OCI-M2 (cell line): Measurements from ENCODE around the gene ZNF276.
"Not testable (repeated sequence)": the region's sequence is repeated elsewhere in the genome, so short reads cannot be mapped to it uniquely, and the experiment has no call there.

Experiments used
- DNase-seq: peaks from one replicate; lab custom pipeline; 2025; ENCODE audit not compliant: unreplicated experiment; lab: John Stamatoyannopoulos, UW

ZNF276 gene, protein sequence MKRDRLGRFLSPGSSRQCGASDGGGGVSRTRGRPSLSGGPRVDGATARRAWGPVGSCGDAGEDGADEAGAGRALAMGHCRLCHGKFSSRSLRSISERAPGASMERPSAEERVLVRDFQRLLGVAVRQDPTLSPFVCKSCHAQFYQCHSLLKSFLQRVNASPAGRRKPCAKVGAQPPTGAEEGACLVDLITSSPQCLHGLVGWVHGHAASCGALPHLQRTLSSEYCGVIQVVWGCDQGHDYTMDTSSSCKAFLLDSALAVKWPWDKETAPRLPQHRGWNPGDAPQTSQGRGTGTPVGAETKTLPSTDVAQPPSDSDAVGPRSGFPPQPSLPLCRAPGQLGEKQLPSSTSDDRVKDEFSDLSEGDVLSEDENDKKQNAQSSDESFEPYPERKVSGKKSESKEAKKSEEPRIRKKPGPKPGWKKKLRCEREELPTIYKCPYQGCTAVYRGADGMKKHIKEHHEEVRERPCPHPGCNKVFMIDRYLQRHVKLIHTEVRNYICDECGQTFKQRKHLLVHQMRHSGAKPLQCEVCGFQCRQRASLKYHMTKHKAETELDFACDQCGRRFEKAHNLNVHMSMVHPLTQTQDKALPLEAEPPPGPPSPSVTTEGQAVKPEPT

DNA sequence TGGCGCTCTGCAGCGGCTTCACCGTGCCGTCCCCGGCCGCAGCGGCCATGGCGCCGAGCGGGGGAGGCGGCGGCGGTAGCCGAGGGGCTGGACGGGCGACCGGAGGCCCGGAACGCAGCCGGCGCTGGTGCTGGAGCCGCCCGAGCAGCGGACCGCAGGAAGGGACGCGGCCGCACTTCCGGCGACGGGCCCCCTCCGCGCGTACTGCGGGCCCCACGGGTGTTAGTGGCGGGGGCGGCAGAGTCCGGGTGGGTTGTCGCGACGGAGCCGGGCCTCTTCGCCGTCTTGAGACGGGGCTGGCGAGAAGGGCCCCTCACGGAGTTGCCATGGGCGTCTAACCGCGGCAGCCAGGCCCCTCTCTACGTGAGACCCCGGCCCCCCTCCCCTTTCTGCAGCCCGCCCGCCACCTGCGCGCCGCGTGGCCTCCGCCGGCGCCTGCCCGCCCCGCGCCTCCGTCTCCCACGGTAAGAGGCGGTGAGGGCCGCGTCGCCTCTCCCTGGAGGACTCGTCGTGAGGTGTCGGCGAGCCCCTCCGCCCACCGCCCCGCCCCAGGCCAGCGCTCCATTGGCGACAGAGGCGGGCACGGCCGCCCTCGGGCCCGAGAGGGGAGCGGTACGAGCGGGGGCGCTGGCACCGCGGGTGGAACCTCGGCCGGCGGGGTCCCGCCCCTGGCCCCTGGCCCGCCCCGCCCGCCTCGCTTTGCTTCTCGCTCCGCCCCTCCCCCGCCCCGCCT, at the start of gene ZNF276, which contains the start of gene VPS9D1:
Gene ZNF276, plus strand, starts transcription at position 725 of the 733 bp plus-strand sequence. CDS start 104 bp downstream, outside the sequence.
Gene VPS9D1, minus strand, starts transcription at position 86 of the 733 bp plus-strand sequence. Its CDS starts 37 bp downstream, at position 49.
- DNase-seq: no peak

DNA sequence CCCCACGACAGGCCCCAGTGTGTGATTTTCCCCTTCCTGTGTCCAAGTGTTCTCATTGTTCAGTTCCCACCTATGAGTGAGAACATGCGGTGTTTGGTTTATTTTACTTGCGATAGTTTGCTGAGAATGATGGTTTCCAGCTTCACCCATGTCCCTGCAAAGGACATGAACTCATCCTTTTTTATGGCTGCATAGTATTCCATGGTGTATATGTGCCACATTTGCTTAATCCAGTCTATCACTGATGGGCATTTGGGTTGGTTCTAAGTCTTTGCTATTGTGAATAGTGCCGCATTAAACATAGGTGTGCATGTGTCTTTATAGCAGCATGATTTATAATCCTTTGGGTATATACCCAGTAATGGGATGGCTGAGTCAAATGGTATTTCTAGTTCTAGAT, 49.8 kb upstream of the ZNF276 start:
- DNase-seq: not testable (repeated sequence)

DNA sequence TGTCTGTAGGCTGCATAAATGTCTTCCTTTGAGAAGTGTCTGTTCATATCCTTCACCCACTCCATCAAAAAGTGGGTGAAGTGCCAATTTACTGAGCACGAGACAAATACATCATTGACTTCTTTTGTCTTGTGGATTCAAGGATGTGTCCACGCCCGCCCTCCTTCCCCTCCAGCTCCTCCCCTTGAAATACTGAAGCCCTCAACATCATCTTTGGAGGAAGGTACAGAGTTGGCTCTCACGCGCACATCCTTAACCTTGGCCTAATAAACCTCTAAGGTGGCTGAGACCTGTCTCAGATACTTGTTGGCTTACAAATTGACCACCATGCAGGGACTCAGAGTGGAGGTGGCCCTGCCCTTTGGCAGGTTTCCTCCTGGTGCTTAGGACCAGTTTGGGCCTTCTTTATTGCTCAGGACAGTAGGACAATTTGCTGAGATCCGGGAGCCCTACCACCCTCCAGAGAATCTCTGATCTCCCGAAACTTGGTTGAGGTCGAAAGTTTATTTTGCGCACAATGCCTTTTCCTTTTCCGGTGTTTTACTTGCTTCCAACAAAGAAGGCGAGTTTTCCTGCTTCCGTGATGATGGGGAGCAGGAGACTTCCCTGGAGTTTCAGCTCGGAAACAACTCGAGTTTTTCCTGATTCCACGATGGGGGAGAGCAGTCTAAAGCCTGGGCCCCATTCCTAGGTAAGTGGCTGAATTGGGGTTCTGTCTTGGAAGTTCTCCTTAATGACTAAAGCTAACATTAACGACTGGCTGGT, 49.0 kb upstream of the ZNF276 start:
- DNase-seq: no peak

DNA sequence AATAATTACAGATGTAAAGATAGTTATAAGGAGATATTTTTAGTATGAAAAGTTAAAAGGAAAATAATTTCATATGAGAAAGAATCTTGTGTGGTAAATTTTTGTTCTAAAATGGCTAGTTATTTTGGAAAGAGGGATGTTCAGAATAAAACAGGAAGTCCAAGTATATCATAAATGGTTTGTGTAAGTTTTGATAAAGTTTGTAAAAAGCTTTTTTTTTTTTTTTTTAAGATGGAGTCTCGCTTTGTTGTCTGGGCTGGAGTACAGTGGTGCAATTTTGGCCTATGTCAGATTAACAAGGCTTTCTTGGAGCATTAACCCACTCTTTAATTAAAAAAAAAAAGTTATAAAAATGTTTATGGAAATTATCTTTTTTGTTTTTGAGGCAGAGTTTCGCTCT, 43.1 kb upstream of the ZNF276 start:
- no peak for DNase-seq

DNA sequence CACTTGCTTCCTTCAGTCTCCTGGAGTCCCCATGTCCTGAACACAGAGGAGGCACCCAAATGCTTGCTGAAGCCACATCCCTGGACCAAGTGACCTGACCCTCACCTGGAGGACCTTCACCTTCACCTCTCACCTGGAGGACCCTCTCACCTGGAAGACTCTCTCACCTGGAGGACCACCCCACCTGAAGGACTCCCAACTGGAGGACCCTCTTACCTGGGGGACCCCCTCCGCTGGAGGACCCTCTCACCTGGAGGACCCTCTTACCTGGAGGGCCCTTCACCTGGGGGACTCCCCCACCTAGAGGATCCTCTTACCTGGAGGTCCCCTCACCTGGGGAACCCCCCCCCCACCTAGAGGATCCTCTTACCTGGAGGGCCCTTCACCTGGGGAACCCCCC, 35.4 kb upstream of the ZNF276 start:
- no peak for DNase-seq

DNA sequence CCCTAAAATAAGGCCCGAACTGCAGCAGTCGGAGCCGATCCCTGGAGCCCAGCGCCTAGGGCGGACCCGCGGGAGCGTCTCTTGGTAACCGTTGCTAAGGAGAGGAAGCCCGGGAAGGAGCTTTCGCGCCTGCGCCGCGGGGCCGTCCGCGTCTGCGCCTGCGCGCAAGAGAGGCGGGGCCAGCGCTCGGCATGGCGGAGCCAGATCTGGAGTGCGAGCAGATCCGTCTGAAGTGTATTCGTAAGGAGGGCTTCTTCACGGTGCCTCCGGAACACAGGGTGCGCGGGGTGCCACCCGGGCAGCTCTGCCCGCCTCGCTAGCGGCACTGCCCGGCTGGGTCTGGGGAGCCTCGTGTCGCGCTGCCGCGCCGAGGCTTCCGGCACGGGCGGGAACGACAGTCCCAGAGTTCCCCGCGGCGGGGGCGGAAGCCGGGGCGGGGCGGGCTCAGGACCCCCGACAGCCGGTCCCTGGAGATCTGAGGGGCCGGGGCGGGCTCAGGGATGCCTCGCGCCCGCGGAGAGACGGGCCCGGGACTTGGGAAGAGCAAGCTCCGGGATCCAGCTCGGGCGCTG, 34.7 kb upstream of the ZNF276 start, which contains the start of gene CDK10:
Gene CDK10, plus strand, starts transcription at position 170 of the 572 bp plus-strand sequence. Its CDS starts 22 bp downstream, at position 192.
- DNase-seq: peak; percentile 45

DNA sequence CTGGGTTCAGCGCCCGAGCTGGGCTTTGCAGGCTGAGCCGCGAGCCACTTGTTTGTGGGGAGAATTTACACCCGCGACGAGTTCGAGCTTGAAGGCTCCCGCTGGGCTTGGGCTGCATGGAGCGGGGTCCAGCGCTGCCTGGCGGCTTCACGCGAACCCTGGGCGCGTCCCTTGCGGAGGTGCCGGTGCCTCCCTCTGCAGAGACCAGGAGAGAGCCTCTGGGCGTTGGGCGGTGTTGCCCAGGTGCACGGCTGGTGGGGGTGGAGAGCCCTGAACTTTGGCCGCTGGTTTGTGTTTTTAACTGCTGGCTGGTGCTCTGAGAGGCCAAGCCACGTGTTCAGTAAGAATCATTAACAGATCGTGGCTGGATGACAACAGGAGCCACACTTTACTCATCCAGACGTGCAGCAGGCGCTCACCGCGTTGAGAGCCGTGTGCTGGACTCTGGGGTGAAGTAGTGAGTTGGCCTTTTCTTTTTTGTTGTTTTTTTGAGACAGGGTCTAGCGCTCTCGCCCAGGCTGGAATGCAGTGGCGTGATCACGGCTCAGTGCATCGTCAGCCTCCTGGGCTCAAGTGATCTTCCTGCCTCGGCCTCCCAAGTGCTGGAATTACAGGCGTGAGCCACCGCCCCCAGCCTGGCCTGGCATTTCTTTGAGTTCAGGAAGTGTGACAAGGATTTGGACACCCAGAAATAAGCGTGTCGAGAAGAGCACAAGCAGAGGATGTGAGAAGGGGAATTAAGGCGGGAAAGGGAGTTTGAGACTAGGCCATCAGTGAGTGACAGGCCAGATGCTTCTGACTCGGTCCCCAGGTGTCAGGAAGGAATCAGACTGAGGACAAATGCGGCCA, 34.0 kb upstream of the ZNF276 start:
- no peak for DNase-seq

DNA sequence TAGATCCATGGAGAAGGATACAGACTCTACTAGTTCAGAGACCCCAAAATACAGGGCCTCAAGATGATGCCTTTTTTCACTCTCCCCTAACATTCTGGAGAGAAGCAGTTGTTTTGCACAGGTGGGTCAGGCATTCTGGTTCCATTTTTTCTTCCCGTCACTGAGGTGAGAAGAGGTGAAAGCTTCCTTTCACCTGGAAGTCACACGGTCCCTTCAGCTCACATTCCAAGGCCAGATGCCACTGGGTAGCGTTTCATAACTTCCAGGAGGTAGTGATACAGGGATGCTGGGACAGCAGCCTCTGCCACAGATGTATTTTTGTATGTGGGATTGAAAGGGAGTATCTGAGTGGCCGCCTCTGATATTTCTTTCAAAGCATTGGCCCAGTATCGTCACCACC, 32.9 kb upstream of the ZNF276 start:
- DNase-seq: no peak

DNA sequence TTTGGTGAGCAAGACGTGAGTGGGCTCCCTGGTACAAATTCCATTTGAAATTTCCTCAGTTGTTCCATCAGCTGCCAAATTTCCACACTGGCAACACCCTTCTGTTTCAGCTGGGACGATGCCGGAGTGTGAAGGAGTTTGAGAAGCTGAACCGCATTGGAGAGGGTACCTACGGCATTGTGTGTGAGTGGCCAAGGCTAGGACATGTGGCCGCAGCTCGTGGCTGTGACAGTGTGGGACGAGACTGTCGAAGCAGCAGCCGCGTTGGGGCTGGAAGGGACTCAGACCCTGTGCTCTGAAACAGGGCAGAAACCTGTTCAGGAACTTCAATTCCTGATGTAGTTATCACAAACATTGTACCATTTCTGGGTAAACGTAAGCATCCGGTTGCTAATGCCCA, 32.2 kb upstream of the ZNF276 start:
- no peak for DNase-seq

DNA sequence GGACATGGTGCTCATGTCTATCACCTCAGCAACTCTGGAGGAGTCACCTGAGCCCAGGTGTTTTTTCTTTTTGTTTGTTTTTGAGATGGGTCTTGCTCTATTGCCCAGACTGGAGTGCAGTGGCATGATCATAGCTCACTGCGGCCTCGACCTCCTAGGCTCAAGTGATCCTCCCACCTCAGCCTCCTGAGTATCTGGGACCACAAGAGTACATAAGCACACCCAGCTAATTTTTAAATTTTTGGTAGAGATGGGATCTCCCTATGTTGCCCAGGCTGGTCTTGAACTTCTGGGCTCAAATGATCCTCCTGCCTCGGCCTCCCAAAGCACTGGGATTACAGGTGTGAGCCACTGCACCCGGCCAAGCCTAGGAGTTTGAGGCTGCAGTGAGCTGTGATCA, 31.7 kb upstream of the ZNF276 start:
- DNase-seq: not testable (repeated sequence)

DNA sequence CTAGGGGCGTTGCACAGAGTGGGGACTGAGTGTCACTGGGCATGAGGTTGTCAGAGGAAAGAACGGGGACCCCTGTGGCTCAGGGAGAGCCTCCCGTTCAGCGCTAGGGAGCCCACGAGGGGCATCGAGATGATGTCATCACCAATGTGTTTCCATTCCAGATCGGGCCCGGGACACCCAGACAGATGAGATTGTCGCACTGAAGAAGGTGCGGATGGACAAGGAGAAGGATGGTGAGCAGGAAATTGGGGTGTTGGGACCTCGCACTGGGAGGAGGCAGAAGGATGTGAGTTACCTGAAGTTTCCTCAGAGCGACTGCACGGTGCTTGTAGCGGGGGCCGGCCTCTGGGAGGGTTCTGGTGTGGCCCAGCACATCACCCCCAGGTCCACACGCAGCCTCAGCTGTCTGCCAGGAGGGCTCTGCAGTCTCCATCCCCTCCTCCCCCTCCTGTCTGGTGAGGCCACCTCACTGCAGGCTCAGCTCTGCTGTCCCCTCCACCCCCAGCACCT, 30.9 kb upstream of the ZNF276 start:
- DNase-seq: no peak

DNA sequence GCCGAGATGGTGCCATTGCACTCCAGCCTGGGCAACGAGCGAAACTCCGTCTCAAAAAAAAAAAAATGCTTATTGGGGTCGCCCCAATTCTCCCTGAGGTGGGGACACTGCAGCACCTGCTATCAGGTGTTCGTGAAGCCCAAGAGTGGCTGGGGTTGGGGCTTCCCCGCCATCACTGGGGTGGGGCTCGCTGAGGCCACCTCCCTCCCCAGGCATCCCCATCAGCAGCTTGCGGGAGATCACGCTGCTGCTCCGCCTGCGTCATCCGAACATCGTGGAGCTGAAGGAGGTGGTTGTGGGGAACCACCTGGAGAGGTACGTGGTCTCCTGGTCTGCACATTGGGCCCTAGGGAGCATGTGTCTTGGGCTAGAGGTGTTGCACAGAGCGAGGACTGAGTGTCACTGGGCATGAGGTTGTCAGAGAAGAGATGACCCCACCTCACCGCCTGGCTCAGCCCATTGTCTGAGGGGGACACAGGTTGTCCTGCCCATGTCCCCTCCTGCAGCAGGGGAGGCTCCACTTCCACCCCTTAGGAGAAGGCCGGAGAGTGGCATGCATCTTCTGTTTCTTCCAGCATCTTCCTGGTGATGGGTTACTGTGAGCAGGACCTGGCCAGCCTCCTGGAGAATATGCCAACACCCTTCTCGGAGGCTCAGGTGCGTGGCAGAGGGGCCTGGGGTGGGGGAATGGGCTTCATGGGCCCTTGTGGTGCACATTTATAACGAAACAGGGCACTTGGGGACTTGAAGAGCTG, 29.9 kb upstream of the ZNF276 start:
- DNase-seq: no peak

DNA sequence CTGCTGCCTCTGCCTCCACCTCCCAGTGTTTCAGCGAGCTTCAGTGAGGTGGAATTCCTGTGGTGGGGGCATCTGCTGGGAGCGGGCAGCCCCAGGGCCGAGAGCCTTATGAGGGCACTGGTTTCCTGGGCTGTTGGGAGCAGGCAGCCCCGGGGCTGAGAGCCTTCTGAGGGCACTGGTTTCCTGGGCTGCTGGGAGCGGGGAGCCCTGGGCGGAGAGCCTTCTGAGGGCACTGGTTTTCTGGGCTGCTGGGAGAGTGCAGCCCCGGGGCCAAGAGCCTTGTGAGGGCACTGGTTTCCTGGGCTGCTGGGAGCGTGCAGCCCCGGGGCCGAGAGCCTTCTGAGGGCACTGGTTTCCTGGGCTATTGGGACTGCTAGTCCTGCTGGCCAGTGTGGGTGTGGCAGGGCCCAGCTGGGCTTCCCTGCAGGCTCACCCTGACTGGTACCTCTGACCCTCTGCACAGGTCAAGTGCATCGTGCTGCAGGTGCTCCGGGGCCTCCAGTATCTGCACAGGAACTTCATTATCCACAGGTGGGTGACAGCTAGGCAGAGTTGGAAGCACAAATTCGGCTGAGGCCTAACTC, 29.3 kb upstream of the ZNF276 start:
- no peak for DNase-seq

DNA sequence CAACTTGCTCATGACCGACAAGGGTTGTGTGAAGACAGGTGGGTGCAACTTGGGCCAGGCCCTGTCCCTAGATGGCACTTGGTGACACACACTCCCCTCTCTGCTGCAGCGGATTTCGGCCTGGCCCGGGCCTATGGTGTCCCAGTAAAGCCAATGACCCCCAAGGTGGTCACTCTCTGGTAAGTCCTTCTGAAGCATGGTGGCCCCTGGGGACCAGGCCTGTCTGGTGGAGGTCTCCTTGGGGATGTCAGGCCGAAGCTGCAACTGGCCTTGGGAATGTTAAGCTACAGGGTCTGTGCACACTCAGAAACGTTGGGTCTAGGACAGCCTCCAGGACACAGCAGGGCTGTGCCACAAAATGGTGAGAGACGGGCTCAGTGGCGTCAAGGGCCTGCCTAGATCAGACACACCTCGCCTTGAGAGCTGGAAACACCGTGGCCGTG, 28.0 kb upstream of the ZNF276 start:
- DNase-seq: no peak

DNA sequence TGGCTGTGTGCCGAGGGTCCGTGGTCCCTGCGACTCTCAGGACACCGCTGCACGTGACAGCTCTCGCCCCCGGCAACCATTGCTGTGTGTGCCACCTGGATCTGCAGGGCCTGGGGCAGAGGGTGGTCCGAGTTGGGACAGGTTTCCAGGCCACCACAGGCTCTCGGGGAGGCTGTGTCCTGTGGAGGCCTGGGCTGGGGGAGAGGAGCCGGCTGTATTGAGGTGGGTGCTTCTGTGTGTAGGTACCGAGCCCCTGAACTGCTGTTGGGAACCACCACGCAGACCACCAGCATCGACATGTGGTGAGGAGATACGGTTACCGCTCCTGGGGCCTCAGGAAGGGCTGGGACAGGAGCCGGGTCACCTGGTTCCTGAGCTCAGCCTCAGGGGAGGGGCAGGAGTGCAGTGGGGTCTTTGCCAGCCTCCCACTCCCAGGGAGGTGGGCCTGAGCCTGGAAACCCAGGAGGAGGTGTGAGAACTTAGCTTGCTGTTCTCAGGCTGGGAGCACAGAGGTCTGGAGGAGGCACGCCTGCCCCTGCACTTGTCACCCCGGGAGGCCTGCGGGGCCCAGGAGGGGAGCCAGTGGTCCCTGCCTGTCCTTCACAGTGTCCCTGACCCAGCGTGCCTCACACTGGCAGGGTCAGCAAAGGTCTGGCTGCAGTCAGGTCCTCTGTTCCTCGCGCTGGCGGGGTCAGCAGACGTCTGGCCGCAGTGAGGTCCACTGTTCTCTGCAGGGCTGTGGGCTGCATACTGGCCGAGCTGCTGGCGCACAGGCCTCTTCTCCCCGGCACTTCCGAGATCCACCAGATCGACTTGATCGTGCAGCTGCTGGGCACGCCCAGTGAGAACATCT, 27.2 kb upstream of the ZNF276 start:
- no peak for DNase-seq

DNA sequence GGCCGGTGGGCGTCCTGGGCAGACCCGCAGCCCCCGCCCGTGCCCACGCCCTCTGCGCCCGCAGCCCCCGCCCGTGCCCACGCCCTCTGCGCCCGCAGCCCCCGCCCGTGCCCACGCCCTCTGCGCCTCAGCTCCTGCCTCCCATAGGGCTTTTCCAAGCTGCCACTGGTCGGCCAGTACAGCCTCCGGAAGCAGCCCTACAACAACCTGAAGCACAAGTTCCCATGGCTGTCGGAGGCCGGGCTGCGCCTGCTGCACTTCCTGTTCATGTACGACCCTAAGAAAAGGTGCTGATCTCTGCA, 26.6 kb upstream of the ZNF276 start:
- not testable (repeated sequence) for DNase-seq

DNA sequence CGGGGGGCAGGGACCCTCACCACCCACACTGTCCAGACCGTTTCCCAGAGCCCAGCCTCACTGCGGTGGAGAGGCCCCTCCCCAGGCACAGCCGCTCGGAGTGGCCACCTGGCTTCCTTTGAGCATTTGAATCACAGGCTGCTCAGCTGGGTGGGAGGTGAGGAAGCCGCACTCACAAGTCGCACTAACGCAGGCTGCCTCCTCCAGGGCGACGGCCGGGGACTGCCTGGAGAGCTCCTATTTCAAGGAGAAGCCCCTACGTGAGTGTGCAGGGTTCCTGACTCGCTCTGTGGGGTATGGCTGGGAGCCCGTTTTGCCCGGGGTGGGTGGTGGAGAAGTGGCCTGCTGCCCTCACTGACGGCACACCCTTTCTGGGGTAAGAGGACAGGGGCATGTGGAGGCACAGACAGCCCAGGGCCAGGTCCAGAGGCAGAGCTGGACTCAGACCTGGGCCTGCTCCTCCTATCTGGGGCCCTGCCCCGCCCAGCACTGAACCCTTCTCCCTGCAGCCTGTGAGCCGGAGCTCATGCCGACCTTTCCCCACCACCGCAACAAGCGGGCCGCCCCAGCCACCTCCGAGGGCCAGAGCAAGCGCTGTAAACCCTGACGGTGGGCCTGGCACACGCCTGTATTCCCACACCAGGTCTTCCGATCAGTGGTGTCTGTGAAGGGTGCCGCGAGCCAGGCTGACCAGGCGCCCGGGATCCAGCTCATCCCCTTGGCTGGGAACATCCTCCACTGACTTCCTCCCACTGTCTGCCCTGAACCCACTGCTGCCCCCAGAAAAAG, 26.1 kb upstream of the ZNF276 start:
- no peak for DNase-seq
